Measurements from ENCODE around the gene RFX3.

GRCh38 chr9:3240656-3241268 lies 285.0 kb downstream of the RFX3 start:
- TF ChIP-seq POLR2AphosphoS5 (IDR thresholded peaks at IDR 0.05; ENCODE audit: insufficient read depth, low read depth, low read length), result no peak
- TF ChIP-seq MAX (IDR thresholded peaks at IDR 0.05; ENCODE audit: insufficient read depth, insufficient read length), result no peak
- TF ChIP-seq POLR2A (IDR thresholded peaks at IDR 0.05; ENCODE audit: low read depth, low read length), result no peak
- TF ChIP-seq EZH2 (IDR thresholded peaks at IDR 0.05; ENCODE audit: borderline replicate concordance, low read depth, low read length, severe bottlenecking), result no peak
- no peak for TF ChIP-seq GATA2 (IDR thresholded peaks at IDR 0.05; ENCODE audit: insufficient read depth, insufficient read length, low read depth, low read length)
